GM21367 (cell line): ENCODE data around the gene FNDC11.
"Not testable (repeated sequence)": the region's sequence is repeated elsewhere in the genome, so short reads cannot be mapped to it uniquely, and the experiment has no call there.

ENCODE experiments used
- ATAC-seq: cut with Tn5 transposase; IDR thresholded peaks from one replicate; pipeline ENCODE4 v1.9.1; 2021; ENCODE audit not compliant: unreplicated experiment

FNDC11 gene

DNA sequence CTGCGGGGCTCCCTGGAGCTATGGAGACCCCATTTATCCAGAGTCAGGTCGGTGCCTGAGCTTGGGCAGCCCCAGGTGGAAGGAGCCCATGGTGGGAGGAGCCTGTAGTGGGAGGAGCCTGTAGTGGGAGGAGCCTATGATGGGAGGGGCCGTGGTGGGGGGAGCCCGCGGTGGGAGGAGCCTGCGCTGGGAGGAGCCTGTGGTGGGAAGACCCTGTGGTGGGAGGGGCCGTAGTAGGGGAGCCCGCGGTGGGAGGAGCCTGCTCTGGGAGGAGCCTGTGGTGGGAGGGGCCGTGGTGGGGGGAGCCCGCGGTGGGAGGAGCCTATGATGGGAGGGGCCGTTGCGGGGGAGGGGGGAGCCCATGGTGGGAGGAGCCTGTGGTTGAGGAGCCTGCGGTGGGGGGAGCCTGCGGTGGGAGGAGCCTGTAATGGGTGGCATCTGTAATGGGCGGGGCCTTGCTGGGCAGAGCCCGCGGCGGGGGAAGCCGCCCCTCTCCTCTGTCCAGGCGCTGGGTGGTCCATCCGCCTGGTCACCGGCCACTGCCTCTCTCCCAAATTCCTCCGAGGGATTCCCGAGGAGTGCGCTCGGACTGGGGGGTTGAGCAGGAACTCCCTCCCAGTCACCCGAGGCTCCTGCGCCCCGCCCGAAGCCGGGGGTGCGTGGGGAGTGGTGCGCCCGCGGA is 567 bp upstream of the FNDC11 start:
- ATAC-seq = peak; percentile 29

DNA sequence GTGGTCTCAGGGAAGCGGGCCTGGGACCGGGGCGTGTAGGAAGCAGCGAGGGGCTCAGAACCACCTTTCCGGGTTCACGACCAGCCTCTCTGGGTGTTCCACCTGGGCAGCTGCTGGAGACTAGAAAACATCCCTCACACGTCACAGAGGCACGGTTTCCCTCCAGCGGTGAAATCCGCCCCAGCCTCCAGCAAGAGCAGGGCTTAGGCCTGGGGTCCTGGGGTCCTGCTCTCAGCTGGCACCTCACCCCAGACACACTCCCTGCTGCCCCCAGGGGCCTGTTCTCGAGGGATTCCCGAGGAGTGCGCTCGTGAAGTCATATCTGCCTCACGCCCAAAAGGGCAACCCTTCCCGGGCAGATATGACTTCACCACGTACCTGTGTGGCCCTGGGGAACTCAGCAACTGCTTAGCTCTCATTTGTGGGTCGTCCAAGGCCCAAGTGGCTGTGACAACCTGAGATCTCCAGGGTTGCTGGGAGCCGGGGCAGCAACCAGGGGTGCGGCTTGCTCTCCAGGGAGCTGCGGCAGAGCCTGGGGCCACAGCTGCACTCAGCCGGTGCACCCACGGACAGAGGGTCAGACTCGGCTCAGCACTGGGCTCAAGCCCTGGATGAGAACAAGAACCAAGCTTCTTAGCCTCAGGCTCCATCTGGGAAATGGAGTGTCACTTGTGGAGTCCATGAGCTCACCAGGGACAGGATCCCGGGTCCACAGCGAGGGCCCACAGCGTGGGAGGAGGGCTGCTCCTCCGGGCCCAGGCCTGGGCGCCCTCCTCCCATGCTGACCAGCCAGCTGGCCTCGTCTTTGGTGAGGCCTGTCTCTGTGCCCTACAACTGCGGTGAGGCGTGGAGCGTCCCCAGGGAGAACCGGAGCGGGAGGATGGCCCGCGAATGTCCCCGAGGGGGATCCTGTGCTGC is 661 bp downstream of the FNDC11 start:
- ATAC-seq = no peak

DNA sequence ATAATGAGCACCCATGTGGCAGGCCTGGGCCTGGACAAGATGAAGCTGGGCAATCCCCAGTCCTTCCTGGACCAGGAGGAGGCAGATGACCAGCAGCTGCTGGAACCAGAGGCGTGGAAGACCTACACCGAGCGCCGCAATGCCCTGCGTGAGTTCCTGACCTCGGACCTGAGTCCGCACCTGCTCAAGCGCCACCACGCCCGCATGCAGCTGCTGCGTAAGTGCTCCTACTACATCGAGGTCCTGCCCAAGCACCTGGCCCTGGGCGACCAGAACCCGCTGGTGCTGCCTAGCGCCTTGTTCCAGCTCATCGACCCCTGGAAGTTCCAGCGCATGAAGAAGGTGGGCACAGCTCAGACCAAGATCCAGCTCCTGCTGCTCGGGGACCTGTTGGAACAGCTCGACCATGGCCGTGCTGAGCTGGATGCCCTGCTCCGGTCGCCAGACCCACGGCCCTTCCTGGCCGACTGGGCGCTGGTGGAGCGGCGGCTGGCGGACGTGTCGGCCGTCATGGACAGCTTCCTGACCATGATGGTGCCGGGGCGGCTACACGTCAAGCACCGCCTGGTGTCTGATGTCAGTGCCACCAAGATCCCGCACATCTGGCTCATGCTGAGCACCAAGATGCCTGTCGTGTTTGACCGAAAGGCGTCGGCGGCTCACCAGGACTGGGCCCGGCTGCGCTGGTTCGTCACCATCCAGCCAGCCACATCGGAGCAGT is 1.9 kb downstream of the FNDC11 start:
- no peak for ATAC-seq

- ATAC-seq = no peak
Observed at GRCh38 chr20:63556873-63557478, 3.0 kb downstream of the FNDC11 start.

DNA sequence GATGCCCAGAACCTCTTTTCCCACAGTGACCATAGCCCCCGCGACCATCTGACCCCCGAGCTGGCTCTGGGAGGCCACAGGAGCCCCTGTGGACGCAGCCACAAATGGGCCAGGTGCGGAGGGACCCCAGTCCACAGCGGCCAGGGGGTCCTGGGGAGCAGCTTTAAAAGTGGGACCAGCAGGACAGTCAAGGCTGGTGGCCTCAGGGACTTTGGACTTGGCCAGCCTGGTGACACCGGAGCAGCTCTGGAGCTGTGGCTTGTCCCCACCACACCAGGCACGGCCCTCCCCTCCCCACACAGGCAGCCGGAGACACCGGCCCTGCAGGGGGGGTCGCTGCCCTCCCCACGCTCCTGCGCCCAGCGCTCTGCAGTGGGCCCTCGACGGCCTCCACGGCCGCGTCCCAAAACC is 3.5 kb downstream of the FNDC11 start:
- ATAC-seq = no peak

DNA sequence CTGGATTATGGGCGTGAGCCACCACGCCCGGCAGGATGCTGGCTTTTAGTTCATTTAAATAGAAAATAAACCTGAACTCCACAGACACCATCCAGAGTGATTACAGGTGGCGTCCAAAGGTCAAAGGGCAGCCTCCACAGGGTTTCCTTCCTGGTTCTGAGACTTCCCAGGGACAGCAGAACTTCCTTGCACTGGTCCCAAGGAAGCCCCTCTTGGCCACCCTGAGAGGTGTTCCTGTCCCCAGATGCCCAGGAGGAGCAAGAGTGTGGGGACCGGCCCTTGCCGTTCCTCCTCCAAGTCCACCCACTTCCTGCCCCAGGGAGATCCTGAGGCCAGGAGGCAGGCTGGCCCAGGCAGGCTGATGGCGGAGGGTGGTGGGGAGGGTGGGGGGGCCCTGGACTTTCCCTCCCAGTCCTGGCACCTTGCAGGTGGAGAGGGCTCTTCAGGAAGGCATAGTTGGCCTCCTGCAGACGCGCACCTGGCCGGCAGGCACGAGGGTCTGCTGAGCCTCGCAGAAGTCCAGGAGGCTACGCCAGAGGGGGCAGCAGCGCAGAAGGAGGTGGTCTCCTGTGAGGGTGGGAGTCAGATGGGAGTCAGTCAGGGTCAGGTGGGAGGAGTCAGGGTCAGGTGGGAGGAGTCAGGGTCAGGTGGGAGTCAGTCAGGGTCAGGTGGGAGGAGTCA is 5.0 kb downstream of the FNDC11 start:
- ATAC-seq = no peak

- ATAC-seq = not testable (repeated sequence)
Observed at GRCh38 chr20:63559485-63560332, 5.8 kb downstream of the FNDC11 start.

GRCh38 chr20:63560333-63560805 is 6.4 kb downstream of the FNDC11 start:
- ATAC-seq = no peak

GRCh38 chr20:63560856-63561609 is 7.1 kb downstream of the FNDC11 start:
- no peak for ATAC-seq

GRCh38 chr20:63561624-63562396 is 7.9 kb downstream of the FNDC11 start:
- ATAC-seq = no peak

- no peak for ATAC-seq
Observed at GRCh38 chr20:63562461-63563224, 8.7 kb downstream of the FNDC11 start.

DNA sequence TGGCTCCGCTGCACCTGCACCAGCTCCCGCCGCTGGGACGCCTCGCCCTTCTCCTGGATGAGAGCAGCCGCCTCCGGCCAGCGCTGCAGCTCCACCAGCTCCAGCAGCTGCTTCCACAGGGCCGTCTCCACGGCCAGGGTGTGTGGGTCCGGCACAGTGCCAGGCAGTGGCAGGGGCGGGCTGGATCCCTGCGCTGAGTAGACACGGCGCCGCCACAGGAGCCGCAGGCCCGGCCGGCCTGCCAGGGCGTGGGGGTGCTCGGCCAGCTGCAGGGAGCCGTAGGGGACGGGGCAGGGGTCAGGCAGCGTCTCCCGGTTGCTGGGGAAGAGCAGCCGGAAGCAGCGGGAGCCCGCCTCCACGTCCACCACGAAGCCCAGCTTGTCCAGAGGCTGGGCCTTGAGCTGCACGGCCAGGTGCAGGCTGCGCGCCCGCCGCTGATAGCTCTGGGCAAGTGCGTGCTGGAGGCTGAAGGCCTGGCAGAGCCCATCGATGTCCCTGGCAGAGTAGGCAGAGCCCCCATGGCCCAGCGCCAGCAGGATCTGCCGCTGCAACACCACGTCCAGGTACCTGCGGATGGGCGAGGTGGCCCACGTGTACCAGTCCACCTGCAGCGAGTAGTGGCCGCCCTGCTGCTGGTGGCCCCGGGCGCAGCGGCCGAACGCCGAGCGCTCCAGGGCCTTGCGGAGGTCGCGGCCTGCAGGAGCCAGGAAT is 9.4 kb downstream of the FNDC11 start:
- no peak for ATAC-seq

DNA sequence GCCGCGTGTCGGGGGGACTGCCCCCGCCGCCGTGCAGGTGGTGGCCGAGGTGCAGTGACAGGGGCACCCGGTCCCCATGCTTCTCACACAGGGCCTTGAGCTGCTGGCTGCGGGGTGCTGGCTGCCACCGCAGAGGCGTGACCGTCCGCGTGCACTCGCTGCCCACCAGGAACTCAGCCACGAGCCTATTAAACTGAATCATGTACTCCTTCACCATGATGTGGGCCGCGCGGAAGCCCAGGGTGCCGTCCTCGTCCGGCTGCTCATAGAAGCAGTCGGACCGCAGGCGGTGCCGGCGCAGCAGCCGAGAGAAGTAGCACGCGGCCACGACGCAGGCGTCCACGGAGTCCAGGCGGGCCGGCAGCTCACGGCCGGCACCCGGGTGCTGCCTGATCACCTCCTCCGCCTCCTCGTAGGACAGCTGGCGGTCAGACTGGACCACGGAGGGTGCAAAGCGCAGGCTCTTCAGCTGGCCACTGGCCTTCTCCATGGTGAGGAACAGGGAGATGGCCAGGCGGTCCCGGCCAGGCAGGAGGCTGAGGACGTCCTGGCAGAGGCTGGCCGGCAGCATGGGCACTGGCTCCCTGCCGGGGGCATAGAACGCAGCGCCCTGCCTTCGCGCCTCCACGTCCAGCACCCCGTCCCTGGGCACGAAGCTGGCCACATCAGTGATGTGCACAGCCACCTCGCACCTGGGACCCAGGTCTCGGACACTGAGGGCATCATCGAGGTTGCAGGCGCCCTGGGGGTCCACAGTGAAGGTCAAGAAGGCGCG is 10.3 kb downstream of the FNDC11 start:
- ATAC-seq = no peak

- no peak for ATAC-seq
Observed at GRCh38 chr20:63565021-63565698, 11.2 kb downstream of the FNDC11 start.

DNA sequence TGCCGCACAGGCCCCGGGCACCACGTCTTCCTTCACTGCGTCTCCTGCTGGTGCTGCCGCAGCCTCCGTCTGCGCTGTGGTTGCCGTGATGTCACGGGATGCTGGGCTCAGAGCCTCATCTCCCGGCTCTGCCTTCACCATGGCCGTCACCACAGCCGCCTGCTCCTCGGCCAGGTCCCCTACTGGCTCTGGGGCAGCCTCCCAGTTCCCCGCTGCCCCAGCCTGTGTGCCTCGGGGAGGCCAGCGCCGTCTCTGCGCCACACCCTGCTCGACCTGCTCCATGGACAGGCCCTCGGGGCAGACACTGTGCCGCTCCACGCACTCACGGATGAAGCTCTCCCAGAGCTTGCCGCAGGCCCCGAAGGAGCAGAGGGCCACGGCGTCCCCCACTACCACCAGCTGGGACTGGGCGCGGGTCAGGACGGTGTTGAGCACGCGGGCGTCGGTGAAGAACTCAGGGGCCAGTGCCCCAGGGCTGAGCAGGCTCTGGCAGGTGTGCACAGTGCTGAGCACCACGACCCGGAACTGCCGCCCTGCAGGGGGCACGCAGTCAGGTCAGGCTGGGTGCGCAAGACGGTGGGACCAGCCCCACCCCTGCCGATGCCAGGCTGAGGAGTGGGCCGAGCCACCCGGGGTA is 11.9 kb downstream of the FNDC11 start:
- ATAC-seq = no peak
